Liver (tissue), 3 donors: ENCODE measurements around the gene GABRB1.

Experiments
- CTCF ChIP-seq: fragments of 150-350 bp; IDR thresholded peaks from 2 replicates; pipeline ENCODE4 v1.5.1; 2017; ENCODE audit warnings: improper control_type of control experiment, low read depth, low read length; ENCODE audit not compliant: missing input control
- SP1 ChIP-seq: IDR thresholded peaks from 2 replicates; pipeline ENCODE4 v1.6.1; 2018; ENCODE audit warnings: antibody characterized with exemption, mild to moderate bottlenecking
- donor health status: healthy.
- donor health status: healthy.

GRCh38 chr4:47373174-47373573, 341.8 kb downstream of the GABRB1 start:
- TF ChIP-seq CTCF (no peak), SP1 (no peak)
